Fibroblast of villous mesenchyme (primary cell): Measurements from ENCODE around the gene COL6A5. TPM values are rescaled to one million over a fixed set of nuclear protein-coding genes. Genes with fewer than 3 reads are reported as not detected.
"Not testable (repeated sequence)": the region's sequence is repeated elsewhere in the genome, so short reads cannot be mapped to it uniquely, and the experiment has no call there.

ENCODE experiments used
- DNase-seq: peaks from one replicate; pipeline ENCODE4 v3.0.0-alpha.2; 2010; ENCODE audit warnings: low read depth
- H3K4me3 ChIP-seq: 2 replicates; pipeline ENCODE4 v1.5.1; 2011; ENCODE audit warnings: low read depth, mild to moderate bottlenecking, low read length
- total RNA-seq: library from RNA; depleted of rRNA; stranded (reverse); fragments of >200 nt; gene quantifications from 2 replicates; pipeline ENCODE4 v1.2.3, GENCODE V29; 2012
- TF ChIP-seq, protein P1 (sequence below): IDR thresholded peaks from 2 replicates; pipeline ENCODE4 v1.5.1; 2012; ENCODE audit warnings: low read depth, mild to moderate bottlenecking, low read length; ENCODE audit not compliant: insufficient read depth

Gene COL6A5
- total RNA-seq, 1 donor = under 0.01 TPM

DNA sequence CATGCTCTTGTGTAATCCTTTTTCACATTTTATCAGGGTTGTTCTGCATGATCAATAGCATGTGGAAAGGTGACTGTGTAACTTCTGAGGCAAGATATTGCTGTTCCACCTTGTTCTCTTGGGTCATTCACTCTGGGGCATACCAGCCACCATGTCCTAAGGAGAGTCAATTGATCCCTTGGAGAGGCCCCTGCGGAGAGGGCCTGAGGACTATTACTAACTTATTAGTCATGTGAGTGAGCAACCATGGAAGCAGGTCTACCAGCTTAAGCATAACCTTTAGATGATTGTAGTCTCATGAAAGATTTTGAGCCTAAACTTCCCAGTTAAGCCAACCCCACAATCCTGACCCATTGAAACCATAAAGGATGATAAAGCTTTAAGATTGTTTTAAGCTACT lies 22.0 kb upstream of the COL6A5 start:
- TF ChIP-seq, protein P1, sequence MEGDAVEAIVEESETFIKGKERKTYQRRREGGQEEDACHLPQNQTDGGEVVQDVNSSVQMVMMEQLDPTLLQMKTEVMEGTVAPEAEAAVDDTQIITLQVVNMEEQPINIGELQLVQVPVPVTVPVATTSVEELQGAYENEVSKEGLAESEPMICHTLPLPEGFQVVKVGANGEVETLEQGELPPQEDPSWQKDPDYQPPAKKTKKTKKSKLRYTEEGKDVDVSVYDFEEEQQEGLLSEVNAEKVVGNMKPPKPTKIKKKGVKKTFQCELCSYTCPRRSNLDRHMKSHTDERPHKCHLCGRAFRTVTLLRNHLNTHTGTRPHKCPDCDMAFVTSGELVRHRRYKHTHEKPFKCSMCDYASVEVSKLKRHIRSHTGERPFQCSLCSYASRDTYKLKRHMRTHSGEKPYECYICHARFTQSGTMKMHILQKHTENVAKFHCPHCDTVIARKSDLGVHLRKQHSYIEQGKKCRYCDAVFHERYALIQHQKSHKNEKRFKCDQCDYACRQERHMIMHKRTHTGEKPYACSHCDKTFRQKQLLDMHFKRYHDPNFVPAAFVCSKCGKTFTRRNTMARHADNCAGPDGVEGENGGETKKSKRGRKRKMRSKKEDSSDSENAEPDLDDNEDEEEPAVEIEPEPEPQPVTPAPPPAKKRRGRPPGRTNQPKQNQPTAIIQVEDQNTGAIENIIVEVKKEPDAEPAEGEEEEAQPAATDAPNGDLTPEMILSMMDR = no peak
- no peak overlapping the region for H3K4me3 ChIP-seq
- DNase-seq = no peak

- DNase-seq = peak; percentile 55
- TF ChIP-seq, protein P1 = no peak
- H3K4me3 ChIP-seq = no peak overlapping the region
Measured at GRCh38 chr3:130340766-130341165, 4.7 kb upstream of the COL6A5 start.

DNA sequence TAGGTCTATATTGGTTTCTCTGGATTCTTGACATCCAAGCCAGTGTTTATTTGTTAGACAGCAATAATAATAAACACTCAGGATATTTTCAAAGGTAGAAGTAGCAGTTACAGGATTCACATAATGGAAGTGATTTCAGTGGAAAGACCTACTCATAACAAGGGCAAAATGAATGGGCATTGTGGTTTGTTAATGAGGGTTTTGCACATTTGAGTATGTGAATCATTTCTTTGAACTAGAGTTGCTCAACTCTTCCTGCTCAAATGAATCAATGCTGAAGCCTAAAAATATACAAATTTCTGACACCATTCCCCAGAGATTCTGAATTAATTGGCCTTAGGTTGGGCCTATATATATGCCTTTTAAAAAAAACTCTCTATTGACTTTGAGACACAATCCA lies 4.1 kb upstream of the COL6A5 start:
- peak; percentile 38 for DNase-seq
- TF ChIP-seq, protein P1 = no peak
- no peak overlapping the region for H3K4me3 ChIP-seq

- TF ChIP-seq, protein P1 = no peak
- DNase-seq = no peak
- H3K4me3 ChIP-seq = no peak overlapping the region
Measured at GRCh38 chr3:130341882-130342281, 3.6 kb upstream of the COL6A5 start.

GRCh38 chr3:130342821-130343661 lies 2.4 kb upstream of the COL6A5 start:
- no peak for DNase-seq
- H3K4me3 ChIP-seq = no peak overlapping the region
- TF ChIP-seq, protein P1 = no peak

GRCh38 chr3:130348258-130348657 lies 2.8 kb downstream of the COL6A5 start:
- not testable (repeated sequence) for H3K4me3 ChIP-seq, DNase-seq

GRCh38 chr3:130354430-130354829 lies 9.0 kb downstream of the COL6A5 start:
- H3K4me3 ChIP-seq = no peak overlapping the region
- TF ChIP-seq, protein P1 = no peak
- no peak for DNase-seq
